GM23338 (cell line): ENCODE results near the gene FTCD. TPM values are rescaled to one million over a fixed set of nuclear protein-coding genes. Genes with fewer than 3 reads are reported as not detected.

Experiments used
- ATAC-seq: fragments of 200-7000 bp; cut with Tn5 transposase; 3 replicates; pipeline ENCODE4 v1.9.1; 2020
- DNase-seq: peaks from one replicate; pipeline ENCODE4 v3.0.0-alpha.2; 2015; ENCODE audit warnings: low spot score
- H2AFZ ChIP-seq: fragments of 200-600 bp; sonication (generic); 2 replicates; pipeline ENCODE4 v1.8.0; 2016; ENCODE audit warnings: antibody characterized with exemption, mild to moderate bottlenecking, moderate library complexity
- H3F3A ChIP-seq: fragments of 200-600 bp; sonication (generic); replicated peaks from 2 replicates; pipeline ENCODE4 v1.8.0; 2017; ENCODE audit warnings: antibody characterized with exemption, mixed run types, low read depth
- H3K27ac ChIP-seq: fragments of 200-600 bp; sonication (generic); 2 replicates; pipeline ENCODE4 v1.6.1; 2016; ENCODE audit warnings: low read depth
- H3K27me3 ChIP-seq: fragments of 200-600 bp; sonication (generic); 2 replicates; pipeline ENCODE4 v1.8.0; 2016; ENCODE audit warnings: mild to moderate bottlenecking, mixed run types, moderate library complexity; ENCODE audit not compliant: insufficient read depth
- H3K36me3 ChIP-seq: fragments of 200-600 bp; sonication (generic); 2 replicates; pipeline ENCODE4 v1.8.0; 2016; ENCODE audit warnings: mild to moderate bottlenecking; ENCODE audit not compliant: insufficient read depth
- H3K4me1 ChIP-seq: fragments of 200-600 bp; sonication (generic); 2 replicates; pipeline ENCODE4 v1.8.0; 2016; ENCODE audit warnings: mild to moderate bottlenecking, moderate library complexity; ENCODE audit not compliant: insufficient read depth
- H3K4me2 ChIP-seq: fragments of 200-600 bp; sonication (generic); 2 replicates; pipeline ENCODE4 v1.7.1; 2017; ENCODE audit warnings: mixed run types
- H3K4me3 ChIP-seq: fragments of 200-600 bp; sonication (generic); 2 replicates; pipeline ENCODE4 v1.6.1; 2016; ENCODE audit warnings: mixed run types
- H3K79me2 ChIP-seq: fragments of 200-600 bp; sonication (generic); replicated peaks from 2 replicates; pipeline ENCODE4 v1.8.0; 2017; ENCODE audit warnings: mild to moderate bottlenecking; ENCODE audit not compliant: insufficient read depth
- H3K9me2 ChIP-seq: fragments of 200-600 bp; sonication (generic); 2 replicates; pipeline ENCODE4 v1.8.0; 2017; ENCODE audit not compliant: insufficient read depth
- H4K20me1 ChIP-seq: fragments of 200-600 bp; sonication (generic); replicated peaks from 2 replicates; pipeline ENCODE4 v1.8.0; 2017; ENCODE audit warnings: mild to moderate bottlenecking; ENCODE audit not compliant: insufficient read depth
- H3K27ac Mint-ChIP-seq: 2 replicates; pipeline ENCODE4 v1.8.0; 2020; ENCODE audit warnings: inconsistent platforms, mild to moderate bottlenecking, moderate library complexity, mixed read lengths
- H3K27me3 Mint-ChIP-seq: 3 replicates; pipeline ENCODE4 v1.8.0; 2022; ENCODE audit warnings: low read depth, mild to moderate bottlenecking, moderate library complexity, mixed read lengths, inconsistent platforms; ENCODE audit not compliant: insufficient read depth, poor library complexity
- H3K36me3 Mint-ChIP-seq: 3 replicates; pipeline ENCODE4 v1.8.0; 2021; ENCODE audit warnings: low read depth, mild to moderate bottlenecking, inconsistent platforms, moderate library complexity, mixed read lengths
- H3K4me1 Mint-ChIP-seq: 3 replicates; pipeline ENCODE4 v1.8.0; 2020; ENCODE audit warnings: mild to moderate bottlenecking, inconsistent platforms, mixed read lengths
- H3K4me3 Mint-ChIP-seq: 3 replicates; pipeline ENCODE4 v1.8.0; 2021; ENCODE audit warnings: moderate library complexity, mild to moderate bottlenecking, inconsistent platforms, mixed read lengths
- H3K9me3 Mint-ChIP-seq: 3 replicates; pipeline ENCODE4 v1.8.0; 2020; ENCODE audit warnings: moderate library complexity, mild to moderate bottlenecking, inconsistent platforms, mixed read lengths
- CREB1 ChIP-seq: fragments of 250-450 bp; sonication (Bioruptor Pico); IDR thresholded peaks from 2 replicates; pipeline ENCODE4 v1.5.0; 2020; ENCODE audit warnings: low read depth, mild to moderate bottlenecking, moderate library complexity
- EZH2 ChIP-seq: fragments of 200-600 bp; sonication (generic); IDR thresholded peaks from one replicate; pipeline ENCODE4 v1.8.0; 2017; ENCODE audit warnings: antibody characterized with exemption, mild to moderate bottlenecking, low read depth; ENCODE audit not compliant: unreplicated experiment
- EZH2phosphoT487 ChIP-seq: fragments of 200-600 bp; sonication (generic); IDR thresholded peaks from one replicate; pipeline ENCODE4 v1.8.1; 2018; ENCODE audit warnings: antibody characterized with exemption; ENCODE audit not compliant: unreplicated experiment
- JUNB ChIP-seq: IDR thresholded peaks from one replicate; pipeline ENCODE4 v1.6.1; 2016; ENCODE audit warnings: antibody characterized with exemption; ENCODE audit not compliant: unreplicated experiment
- NANOG ChIP-seq: IDR thresholded peaks from 2 replicates; pipeline ENCODE4 v1.6.1; 2016; ENCODE audit warnings: antibody characterized with exemption, borderline replicate concordance
- POLR2AphosphoS5 ChIP-seq: IDR thresholded peaks from 2 replicates; pipeline ENCODE4 v1.6.1; 2016; ENCODE audit warnings: antibody characterized with exemption, low read depth
- STAT1 ChIP-seq: IDR thresholded peaks from one replicate; pipeline ENCODE4 v1.6.1; 2016; ENCODE audit warnings: antibody characterized with exemption; ENCODE audit not compliant: unreplicated experiment
- ZNF114 ChIP-seq: fragments of 250-450 bp; sonication (Bioruptor Pico); IDR thresholded peaks from 2 replicates; pipeline ENCODE4 v1.5.0; 2020; ENCODE audit warnings: mild to moderate bottlenecking, moderate library complexity
- ZNF331 ChIP-seq: fragments of 250-450 bp; sonication (Bioruptor Pico); IDR thresholded peaks from 2 replicates; pipeline ENCODE4 v1.5.0; 2020; ENCODE audit warnings: low read depth, mild to moderate bottlenecking, moderate library complexity
- polyA plus RNA-seq: library from polyadenylated mRNA; unstranded; fragments of >200 nt; fragmentation: Nextera tagmentation; extraction: Ambion mirVana; gene quantifications from 2 replicates; pipeline ENCODE4 v1.2.1, GENCODE V29; 2016
- total RNA-seq: library from RNA; depleted of rRNA; stranded (reverse); fragments of >200 nt; shearing (Covaris generic); gene quantifications from 2 replicates; pipeline ENCODE4 v1.2.3, GENCODE V29; 2014
- TF ChIP-seq, protein P1 (sequence below): fragments of 250-450 bp; sonication (Bioruptor Pico); IDR thresholded peaks from 2 replicates; pipeline ENCODE4 v1.5.0; 2020; ENCODE audit warnings: mild to moderate bottlenecking, moderate library complexity
- TF ChIP-seq, protein P2 (sequence below): IDR thresholded peaks from one replicate; pipeline ENCODE4 v1.6.1; 2018; ENCODE audit warnings: antibody characterized with exemption; ENCODE audit not compliant: unreplicated experiment
- TF ChIP-seq, protein P3 (sequence below), 2 experiments: fragments of 200-600 bp in 1 of 2; sonication (generic) in 1 of 2; conservative IDR thresholded peaks; 2 replicates each; pipeline versions ENCODE4 v1.5.1 to v1.6.1; 2016 to 2017; ENCODE audit warnings: antibody characterized with exemption in 2 of 2, low read depth in 2 of 2, mild to moderate bottlenecking in 2 of 2, moderate library complexity in 1 of 2
- TF ChIP-seq, protein P4 (sequence below): IDR thresholded peaks from 2 replicates; pipeline ENCODE4 v1.6.1; 2016; ENCODE audit warnings: antibody characterized with exemption

FTCD gene
- total and polyA plus RNA-seq, 2 experiments from 2014 or later: 0.90 to 2.3 TPM

DNA sequence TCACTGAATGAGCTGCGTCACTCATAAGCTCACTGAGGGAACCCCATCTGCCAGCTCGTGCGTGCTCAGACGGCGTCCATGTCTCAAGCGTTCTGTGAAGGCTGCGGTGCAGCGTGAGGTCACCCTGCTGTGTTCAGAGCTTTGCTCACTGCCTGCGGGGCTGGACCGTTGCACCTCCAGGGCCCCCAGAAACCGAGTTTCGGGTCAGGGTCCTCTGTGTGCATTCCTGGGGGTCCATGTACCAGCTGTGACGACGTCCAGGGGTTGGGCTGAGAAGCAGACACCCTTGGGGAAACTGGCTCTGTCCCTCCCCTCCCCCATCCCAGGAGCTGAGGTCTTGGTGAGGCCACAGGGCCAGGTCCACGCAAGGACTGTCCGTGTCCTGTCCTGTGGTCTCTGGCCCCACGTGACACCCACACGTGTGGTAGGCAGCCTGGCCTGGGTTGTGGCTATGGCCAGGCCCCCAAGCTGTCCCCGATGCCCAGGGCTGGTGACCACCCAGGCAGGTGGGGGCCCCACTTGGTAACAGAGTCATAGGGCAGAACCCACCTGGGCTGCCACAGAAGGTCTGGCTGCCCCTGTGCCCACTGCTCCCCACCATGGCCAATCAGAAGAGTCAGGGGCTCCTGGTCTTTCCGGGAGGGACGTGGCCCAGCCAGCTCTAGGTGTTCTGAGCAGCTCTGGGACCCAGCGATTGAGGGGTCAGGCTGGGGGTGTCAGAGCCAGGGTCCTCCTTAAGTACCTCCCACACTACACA is 24.4 kb downstream of the FTCD start:
- Histone ChIP-seq H3K4me3 (no peak overlapping the region), H3K79me2 (no peaks in the 10 kb centered on the region), H3K27ac (no peak overlapping the region), H3K36me3 (no peaks in the 10 kb centered on the region), H3K27me3 (no peaks in the 10 kb centered on the region), H3K9me2 (no peaks in the 10 kb centered on the region), H3K4me2 (no peak overlapping the region), H3F3A (no peaks in the 10 kb centered on the region), H4K20me1 (no peaks in the 10 kb centered on the region), H2AFZ (no peak overlapping the region), H3K4me1 (no peaks in the 10 kb centered on the region)
- no peak for DNase-seq
- no peak for ATAC-seq
- no peaks in the 10 kb centered on the region for H3K9me3 Mint-ChIP-seq
- no peaks in the 10 kb centered on the region; the same call in 2 of the 3 replicates for H3K36me3 Mint-ChIP-seq
- no peak overlapping the region for H3K27ac Mint-ChIP-seq
- H3K4me1 Mint-ChIP-seq: peaks cover 6% of the 10 kb centered on the region
- H3K4me3 Mint-ChIP-seq: no peak overlapping the region
- TF ChIP-seq POLR2AphosphoS5 (no peak), ZNF114 (CRISPR knock-in tag) (no peak), EZH2phosphoT487 (no peak), NANOG (no peak), EZH2 (no peak), JUNB (no peak), STAT1 (no peak), ZNF331 (CRISPR knock-in tag) (no peak), CREB1 (CRISPR knock-in tag) (no peak)
- TF ChIP-seq, protein P1, sequence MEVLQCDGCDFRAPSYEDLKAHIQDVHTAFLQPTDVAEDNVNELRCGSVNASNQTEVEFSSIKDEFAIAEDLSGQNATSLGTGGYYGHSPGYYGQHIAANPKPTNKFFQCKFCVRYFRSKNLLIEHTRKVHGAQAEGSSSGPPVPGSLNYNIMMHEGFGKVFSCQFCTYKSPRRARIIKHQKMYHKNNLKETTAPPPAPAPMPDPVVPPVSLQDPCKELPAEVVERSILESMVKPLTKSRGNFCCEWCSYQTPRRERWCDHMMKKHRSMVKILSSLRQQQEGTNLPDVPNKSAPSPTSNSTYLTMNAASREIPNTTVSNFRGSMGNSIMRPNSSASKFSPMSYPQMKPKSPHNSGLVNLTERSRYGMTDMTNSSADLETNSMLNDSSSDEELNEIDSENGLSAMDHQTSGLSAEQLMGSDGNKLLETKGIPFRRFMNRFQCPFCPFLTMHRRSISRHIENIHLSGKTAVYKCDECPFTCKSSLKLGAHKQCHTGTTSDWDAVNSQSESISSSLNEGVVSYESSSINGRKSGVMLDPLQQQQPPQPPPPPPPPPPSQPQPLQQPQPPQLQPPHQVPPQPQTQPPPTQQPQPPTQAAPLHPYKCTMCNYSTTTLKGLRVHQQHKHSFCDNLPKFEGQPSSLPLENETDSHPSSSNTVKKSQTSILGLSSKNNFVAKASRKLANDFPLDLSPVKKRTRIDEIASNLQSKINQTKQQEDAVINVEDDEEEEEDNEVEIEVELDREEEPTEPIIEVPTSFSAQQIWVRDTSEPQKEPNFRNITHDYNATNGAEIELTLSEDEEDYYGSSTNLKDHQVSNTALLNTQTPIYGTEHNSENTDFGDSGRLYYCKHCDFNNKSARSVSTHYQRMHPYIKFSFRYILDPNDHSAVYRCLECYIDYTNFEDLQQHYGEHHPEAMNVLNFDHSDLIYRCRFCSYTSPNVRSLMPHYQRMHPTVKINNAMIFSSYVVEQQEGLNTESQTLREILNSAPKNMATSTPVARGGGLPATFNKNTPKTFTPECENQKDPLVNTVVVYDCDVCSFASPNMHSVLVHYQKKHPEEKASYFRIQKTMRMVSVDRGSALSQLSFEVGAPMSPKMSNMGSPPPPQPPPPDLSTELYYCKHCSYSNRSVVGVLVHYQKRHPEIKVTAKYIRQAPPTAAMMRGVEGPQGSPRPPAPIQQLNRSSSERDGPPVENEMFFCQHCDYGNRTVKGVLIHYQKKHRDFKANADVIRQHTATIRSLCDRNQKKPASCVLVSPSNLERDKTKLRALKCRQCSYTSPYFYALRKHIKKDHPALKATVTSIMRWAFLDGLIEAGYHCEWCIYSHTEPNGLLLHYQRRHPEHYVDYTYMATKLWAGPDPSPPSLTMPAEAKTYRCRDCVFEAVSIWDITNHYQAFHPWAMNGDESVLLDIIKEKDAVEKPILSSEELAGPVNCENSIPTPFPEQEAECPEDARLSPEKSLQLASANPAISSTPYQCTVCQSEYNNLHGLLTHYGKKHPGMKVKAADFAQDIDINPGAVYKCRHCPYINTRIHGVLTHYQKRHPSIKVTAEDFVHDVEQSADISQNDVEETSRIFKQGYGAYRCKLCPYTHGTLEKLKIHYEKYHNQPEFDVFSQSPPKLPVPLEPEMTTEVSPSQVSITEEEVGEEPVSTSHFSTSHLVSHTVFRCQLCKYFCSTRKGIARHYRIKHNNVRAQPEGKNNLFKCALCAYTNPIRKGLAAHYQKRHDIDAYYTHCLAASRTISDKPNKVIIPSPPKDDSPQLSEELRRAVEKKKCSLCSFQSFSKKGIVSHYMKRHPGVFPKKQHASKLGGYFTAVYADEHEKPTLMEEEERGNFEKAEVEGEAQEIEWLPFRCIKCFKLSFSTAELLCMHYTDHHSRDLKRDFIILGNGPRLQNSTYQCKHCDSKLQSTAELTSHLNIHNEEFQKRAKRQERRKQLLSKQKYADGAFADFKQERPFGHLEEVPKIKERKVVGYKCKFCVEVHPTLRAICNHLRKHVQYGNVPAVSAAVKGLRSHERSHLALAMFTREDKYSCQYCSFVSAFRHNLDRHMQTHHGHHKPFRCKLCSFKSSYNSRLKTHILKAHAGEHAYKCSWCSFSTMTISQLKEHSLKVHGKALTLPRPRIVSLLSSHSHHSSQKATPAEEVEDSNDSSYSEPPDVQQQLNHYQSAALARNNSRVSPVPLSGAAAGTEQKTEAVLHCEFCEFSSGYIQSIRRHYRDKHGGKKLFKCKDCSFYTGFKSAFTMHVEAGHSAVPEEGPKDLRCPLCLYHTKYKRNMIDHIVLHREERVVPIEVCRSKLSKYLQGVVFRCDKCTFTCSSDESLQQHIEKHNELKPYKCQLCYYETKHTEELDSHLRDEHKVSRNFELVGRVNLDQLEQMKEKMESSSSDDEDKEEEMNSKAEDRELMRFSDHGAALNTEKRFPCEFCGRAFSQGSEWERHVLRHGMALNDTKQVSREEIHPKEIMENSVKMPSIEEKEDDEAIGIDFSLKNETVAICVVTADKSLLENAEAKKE (CRISPR knock-in tag): no peak
- TF ChIP-seq, protein P2, sequence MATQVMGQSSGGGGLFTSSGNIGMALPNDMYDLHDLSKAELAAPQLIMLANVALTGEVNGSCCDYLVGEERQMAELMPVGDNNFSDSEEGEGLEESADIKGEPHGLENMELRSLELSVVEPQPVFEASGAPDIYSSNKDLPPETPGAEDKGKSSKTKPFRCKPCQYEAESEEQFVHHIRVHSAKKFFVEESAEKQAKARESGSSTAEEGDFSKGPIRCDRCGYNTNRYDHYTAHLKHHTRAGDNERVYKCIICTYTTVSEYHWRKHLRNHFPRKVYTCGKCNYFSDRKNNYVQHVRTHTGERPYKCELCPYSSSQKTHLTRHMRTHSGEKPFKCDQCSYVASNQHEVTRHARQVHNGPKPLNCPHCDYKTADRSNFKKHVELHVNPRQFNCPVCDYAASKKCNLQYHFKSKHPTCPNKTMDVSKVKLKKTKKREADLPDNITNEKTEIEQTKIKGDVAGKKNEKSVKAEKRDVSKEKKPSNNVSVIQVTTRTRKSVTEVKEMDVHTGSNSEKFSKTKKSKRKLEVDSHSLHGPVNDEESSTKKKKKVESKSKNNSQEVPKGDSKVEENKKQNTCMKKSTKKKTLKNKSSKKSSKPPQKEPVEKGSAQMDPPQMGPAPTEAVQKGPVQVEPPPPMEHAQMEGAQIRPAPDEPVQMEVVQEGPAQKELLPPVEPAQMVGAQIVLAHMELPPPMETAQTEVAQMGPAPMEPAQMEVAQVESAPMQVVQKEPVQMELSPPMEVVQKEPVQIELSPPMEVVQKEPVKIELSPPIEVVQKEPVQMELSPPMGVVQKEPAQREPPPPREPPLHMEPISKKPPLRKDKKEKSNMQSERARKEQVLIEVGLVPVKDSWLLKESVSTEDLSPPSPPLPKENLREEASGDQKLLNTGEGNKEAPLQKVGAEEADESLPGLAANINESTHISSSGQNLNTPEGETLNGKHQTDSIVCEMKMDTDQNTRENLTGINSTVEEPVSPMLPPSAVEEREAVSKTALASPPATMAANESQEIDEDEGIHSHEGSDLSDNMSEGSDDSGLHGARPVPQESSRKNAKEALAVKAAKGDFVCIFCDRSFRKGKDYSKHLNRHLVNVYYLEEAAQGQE: no peak
- TF ChIP-seq, protein P3, sequence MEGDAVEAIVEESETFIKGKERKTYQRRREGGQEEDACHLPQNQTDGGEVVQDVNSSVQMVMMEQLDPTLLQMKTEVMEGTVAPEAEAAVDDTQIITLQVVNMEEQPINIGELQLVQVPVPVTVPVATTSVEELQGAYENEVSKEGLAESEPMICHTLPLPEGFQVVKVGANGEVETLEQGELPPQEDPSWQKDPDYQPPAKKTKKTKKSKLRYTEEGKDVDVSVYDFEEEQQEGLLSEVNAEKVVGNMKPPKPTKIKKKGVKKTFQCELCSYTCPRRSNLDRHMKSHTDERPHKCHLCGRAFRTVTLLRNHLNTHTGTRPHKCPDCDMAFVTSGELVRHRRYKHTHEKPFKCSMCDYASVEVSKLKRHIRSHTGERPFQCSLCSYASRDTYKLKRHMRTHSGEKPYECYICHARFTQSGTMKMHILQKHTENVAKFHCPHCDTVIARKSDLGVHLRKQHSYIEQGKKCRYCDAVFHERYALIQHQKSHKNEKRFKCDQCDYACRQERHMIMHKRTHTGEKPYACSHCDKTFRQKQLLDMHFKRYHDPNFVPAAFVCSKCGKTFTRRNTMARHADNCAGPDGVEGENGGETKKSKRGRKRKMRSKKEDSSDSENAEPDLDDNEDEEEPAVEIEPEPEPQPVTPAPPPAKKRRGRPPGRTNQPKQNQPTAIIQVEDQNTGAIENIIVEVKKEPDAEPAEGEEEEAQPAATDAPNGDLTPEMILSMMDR (conservative IDR thresholded peaks at IDR 0.05; ENCODE audit: low read depth in 2 of 2): no peak
- TF ChIP-seq, protein P4, sequence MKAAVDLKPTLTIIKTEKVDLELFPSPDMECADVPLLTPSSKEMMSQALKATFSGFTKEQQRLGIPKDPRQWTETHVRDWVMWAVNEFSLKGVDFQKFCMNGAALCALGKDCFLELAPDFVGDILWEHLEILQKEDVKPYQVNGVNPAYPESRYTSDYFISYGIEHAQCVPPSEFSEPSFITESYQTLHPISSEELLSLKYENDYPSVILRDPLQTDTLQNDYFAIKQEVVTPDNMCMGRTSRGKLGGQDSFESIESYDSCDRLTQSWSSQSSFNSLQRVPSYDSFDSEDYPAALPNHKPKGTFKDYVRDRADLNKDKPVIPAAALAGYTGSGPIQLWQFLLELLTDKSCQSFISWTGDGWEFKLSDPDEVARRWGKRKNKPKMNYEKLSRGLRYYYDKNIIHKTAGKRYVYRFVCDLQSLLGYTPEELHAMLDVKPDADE: no peak
- peaks cover 8% of the 10 kb centered on the region for H3K27me3 Mint-ChIP-seq
